ENCODE data around the gene GNAZ. TPM values are rescaled to one million over a fixed set of nuclear protein-coding genes. Genes with fewer than 3 reads are reported as not detected.

GNAZ gene
- total and polyA plus RNA-seq, 2 of the 8 experiments (the other 6 are each of a cell fraction or from before 2014, with no cell fraction given) = 6.6 to 9.6 TPM

- no peaks in the 10 kb centered on the region for H3K27me3 ChIP-seq (replicated peaks in 1 of 4; ENCODE audit: control insufficient read depth in 3 of 4, extremely low read depth in 1 of 4, insufficient read depth in 3 of 4, low read length in 3 of 4)
- H2BK12ac ChIP-seq (ENCODE audit: low read depth, low read length) = no peak overlapping the region
- ChIA-PET CTCF (ENCODE audit: partially characterized antibody) (interaction anchor here (1.3 to 3.3 kb wide), 4 partner anchors 8 to 139 kb away, joined by 3 to 13 read pairs (median 6); no protein-coding TSS in a partner anchor), POLR2A (ENCODE audit: partially characterized antibody) (interaction anchor here (0.8 kb wide), 1 partner anchor 10 kb away, joined by 3 read pairs; no protein-coding TSS in a partner anchor)
- H3K4me2 ChIP-seq (ENCODE audit: insufficient read depth in 1 of 2, low read depth in 2 of 2, low read length in 2 of 2) = no peak overlapping the region
- H3K4ac ChIP-seq (replicated peaks; ENCODE audit: insufficient read length, low read depth, low read length) = no peak overlapping the region
- no peak overlapping the region for H3K56ac ChIP-seq (replicated peaks; ENCODE audit: insufficient read length, low read depth, low read length)
- H4K5ac ChIP-seq (ENCODE audit: insufficient read length, low read depth, low read length) = no peak overlapping the region
- no peak overlapping the region for H2BK20ac ChIP-seq (ENCODE audit: low read length)
- no peak overlapping the region for H3K4me3 ChIP-seq (ENCODE audit: extremely low read depth in 1 of 4, insufficient read depth in 2 of 4, low read depth in 3 of 4, low read length in 4 of 4)
- no peak overlapping the region for H2BK15ac ChIP-seq (ENCODE audit: low read length)
- H4K8ac ChIP-seq (ENCODE audit: extremely low read depth, insufficient read depth, low read length) = no peak overlapping the region
- H3K23ac ChIP-seq (ENCODE audit: insufficient read length) = no peak overlapping the region
- H3K14ac ChIP-seq (ENCODE audit: insufficient read length) = no peak overlapping the region
- H2AFZ ChIP-seq (ENCODE audit: low read length) = no peak overlapping the region
- H3K18ac ChIP-seq (ENCODE audit: extremely low read depth, low read length) = no peak overlapping the region
- H2BK5ac ChIP-seq (ENCODE audit: low read depth, low read length) = no peak overlapping the region
- 92% methylated on average over 19 of the region's 28 CpGs; no CpG with 5 or more reads in 1 of the 2 experiments for WGBS, 2 experiments (ENCODE audit: extremely low coverage in 1 of 2, insufficient coverage in 1 of 2, insufficient read length in 1 of 2, insufficient replicate concordance in 2 of 2, low coverage in 1 of 2, low lambda C conversion rate in 2 of 2, missing lambda C conversion rate in 1 of 2)
- H3K9me3 ChIP-seq (ENCODE audit: insufficient read depth in 2 of 2, low read depth in 1 of 2, low read length in 1 of 2) = no peaks in the 10 kb centered on the region
- no peak overlapping the region for H2AK5ac ChIP-seq (ENCODE audit: low read depth, low read length)
- H3K23me2 ChIP-seq (ENCODE audit: low read depth, low read length) = no peaks in the 10 kb centered on the region
- H3K36me3 ChIP-seq (ENCODE audit: control insufficient read depth in 2 of 4, insufficient read depth in 4 of 4, low read length in 3 of 4) = no peaks in the 10 kb centered on the region
- no peaks in the 10 kb centered on the region for H3K4me1 ChIP-seq (replicated peaks in 1 of 4; ENCODE audit: control insufficient read depth in 3 of 4, insufficient read depth in 4 of 4, low read length in 3 of 4)
- H4K91ac ChIP-seq (replicated peaks; ENCODE audit: insufficient read length, low read length) = no peak overlapping the region
- no peak for DNase-seq (ENCODE audit: low read depth in 1 of 2, low spot score in 2 of 2)
- H2BK120ac ChIP-seq (replicated peaks; ENCODE audit: low read depth, low read length) = no peak overlapping the region
- 0 out of 2 replicates have a peak, but pooled peaks cover 3% of the 10 kb centered on the region for H3K79me1 ChIP-seq (ENCODE audit: low read depth, low read length)
- H3K79me2 ChIP-seq (ENCODE audit: control insufficient read depth in 1 of 2, insufficient read depth in 2 of 2, low read length in 2 of 2) = no peaks in the 10 kb centered on the region
- H3K27ac ChIP-seq (ENCODE audit: low read depth, low read length) = no peak overlapping the region
- peaks cover 3 to 5% of the 10 kb centered on the region in 2 experiments for H4K20me1 ChIP-seq (replicated peaks in 1 of 2; ENCODE audit: control insufficient read depth in 1 of 2, insufficient read depth in 2 of 2, low read length in 2 of 2)
- no peak overlapping the region for H3K9ac ChIP-seq (replicated peaks in 1 of 4; ENCODE audit: extremely low read depth in 1 of 4, low read depth in 3 of 4, low read length in 3 of 4)
- no peak for FAIRE-seq
- no peak for TF ChIP-seq TEAD4 (IDR thresholded peaks at IDR 0.05; ENCODE audit: low read depth, low read length)
- TF ChIP-seq KDM1A (IDR thresholded peaks at IDR 0.05; ENCODE audit: borderline replicate concordance, low read length) = no peak
- TF ChIP-seq TCF12 (IDR thresholded peaks at IDR 0.05; ENCODE audit: low read depth, low read length) = no peak
- TF ChIP-seq ZNF274 (IDR thresholded peaks at IDR 0.05; ENCODE audit: borderline replicate concordance, extremely low read depth, low read length) = no peak
- no peak for TF ChIP-seq NANOG (IDR thresholded peaks at IDR 0.05; ENCODE audit: insufficient read depth, low read depth, low read length, poor library complexity, severe bottlenecking)
- no peak for TF ChIP-seq PHF8 (conservative IDR thresholded peaks at IDR 0.05; ENCODE audit: low read depth, low read length)
Measured at GRCh38 chr22:23098718-23099530, 28.6 kb downstream of the GNAZ start.
